GM19025 (cell line): ENCODE results near the gene CLK4.
A peak's percentile ranks its signal among the peaks of the same experiment; 100 is the strongest.

ENCODE experiments used
- ATAC-seq: cut with Tn5 transposase; IDR thresholded peaks from one replicate; pipeline ENCODE4 v1.9.1; 2021; ENCODE audit warnings: mild to moderate bottlenecking, low read depth, moderate library complexity; ENCODE audit not compliant: unreplicated experiment

Gene CLK4

GRCh38 chr5:178626484-178627258 is at the start of gene CLK4:
Gene CLK4 (minus strand): TSS chr5:178627050. CDS start chr5:178623416, 3,634 bp downstream.
- peak; percentile 76 for ATAC-seq

GRCh38 chr5:178675922-178676321 is 49.1 kb upstream of the CLK4 start:
- ATAC-seq, result no peak

DNA sequence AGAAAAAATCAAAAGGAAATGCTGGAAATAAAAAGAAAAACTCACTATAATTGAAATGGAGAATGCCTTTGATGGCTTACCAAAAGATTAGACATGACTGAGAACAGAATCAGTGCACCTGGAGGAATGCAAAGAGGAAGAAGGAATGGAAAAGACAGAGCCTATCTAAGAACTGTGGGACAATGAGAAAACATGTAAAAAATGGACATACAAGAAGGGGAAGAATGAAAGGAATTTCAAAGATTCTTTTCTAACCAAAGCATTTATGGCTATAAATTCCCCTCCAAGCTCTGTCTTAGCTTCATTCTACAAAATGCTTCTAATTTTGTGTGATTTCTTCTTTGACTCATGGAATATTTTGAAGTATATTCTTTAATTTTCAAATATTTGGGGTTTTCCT is 47.5 kb upstream of the CLK4 start:
- ATAC-seq, result no peak

DNA sequence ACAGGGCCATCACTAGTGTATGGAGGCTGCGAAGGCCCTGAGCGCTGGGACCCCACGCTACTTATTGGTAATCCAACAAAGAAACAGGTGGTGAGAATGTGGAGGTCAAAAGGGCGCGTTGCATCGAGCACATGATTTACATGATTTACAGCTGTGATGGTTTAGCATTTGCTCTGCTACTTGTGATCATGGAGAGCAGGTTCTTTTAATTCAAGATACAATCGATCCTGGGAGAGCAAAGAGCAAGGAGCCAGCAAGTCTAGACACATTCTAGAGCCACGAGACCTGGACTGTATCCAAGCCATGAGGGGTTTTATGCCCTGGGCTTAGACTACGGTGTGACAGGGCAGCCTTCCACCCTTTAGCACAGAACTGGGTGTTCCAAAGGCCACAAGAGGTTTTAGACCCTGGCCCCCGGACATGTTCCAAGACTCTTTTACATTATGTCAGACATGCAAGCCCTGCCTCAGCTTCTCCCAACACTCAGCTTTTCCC is 47.0 kb upstream of the CLK4 start:
- no peak for ATAC-seq

DNA sequence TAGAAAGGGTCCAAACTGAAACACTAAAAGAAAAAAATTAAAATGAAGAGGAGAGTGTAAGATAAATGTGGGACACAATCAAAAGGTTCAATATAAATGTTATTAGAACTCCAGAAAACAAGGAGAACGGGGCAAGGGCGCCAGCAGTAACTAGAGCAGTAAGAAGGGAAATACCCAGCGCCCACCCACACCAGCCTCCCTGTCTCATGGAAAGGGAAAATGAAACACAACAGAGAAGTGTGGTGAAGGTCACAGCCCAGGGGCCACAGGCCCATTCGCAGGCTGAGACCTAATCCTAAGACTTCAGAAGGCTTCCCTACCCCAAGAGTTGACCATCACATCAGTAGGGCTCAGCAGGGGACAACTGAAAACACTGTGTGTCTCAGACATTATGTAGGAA is 45.8 kb upstream of the CLK4 start:
- no peak for ATAC-seq

DNA sequence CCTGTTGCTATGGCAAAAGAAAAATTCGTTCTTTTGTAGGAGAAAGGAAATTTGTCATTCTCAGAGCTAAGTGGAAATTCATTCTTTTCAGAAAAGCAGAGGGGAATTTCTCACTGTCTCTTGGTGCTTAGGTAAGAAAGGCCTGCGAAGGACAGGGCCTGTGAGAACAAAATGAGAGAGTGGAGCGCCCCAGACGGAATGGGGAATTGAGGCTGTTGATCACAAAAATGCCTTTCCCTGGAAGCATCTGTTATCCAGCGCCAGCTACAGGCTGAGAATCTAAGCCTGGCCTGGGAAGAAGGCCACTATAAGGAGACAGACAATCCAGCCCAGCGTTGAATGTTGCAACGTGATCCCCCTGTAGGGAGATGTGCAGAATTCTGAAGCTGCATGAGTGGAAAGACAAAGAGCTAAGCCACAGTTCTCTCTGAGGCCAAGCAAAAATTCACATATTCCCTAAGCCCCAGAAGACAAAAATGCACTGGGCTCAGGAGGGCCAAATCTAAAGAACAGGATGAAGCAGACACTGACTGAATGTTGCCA is 44.8 kb upstream of the CLK4 start:
- ATAC-seq, result no peak

DNA sequence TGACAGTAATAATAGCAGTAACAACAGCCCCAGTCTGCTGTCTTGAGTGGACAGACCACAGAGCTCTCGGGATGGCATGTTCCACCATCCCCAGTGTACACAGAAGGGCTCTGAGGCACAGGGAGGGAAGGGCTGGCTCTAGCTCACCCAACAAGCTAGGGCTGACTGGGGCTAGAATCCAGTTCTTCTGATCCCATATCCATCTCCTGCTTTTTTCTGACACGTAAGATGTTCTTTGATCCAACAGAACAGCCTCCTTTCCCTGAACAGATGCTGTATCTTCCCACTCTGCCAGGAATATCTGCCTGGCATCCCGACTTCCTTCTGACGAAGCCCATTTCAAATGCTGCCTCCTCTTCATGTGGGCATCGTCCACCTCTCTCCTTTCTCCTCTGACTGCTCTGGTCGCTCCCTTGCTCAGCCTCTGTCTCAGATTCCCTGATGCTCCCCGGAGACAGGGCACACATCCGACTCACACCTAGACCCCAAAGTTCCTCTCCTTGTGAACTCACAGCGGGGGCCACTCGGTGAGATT is 43.6 kb upstream of the CLK4 start:
- no peak for ATAC-seq

DNA sequence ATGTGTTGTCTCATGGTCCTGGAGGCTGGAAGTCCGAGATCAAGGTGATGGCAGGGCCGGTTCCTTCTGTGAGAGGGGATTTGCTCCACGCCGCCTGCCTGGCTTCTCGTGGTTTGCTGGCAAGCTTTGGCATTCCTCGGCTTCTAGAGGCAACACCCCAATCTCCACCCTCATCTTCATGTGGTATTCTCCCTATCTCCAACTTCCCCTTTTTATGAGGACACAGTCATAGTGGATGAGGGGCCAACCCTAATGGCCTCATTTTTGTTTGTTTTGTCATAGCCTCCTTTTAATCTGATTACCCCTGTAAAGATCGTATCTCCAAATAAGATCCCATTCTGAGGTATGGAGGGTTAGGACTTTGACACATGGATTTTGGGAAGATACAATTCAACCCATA is 41.7 kb upstream of the CLK4 start:
- no peak for ATAC-seq

- ATAC-seq, result no peak
Observed at GRCh38 chr5:178667688-178668087, 40.8 kb upstream of the CLK4 start.

DNA sequence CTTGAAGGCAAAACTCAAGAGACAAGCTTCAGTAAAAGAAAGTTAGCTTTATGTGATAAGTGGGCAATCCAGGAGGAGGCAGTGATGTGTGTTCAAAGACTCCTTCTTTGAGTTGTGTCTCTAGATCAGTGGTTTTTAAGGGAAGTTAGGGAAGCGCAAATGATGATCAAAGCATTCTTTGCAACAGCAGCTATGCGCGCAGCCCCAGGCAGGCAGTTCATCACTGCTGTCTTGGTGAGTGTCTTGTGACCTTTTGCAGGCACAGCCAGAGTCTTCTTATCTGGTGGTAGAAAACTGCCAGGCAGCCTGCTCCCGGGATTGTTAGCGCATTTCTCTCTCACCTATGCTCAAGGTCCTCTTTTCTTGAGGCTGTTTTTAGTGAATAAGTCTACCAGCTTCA is 40.3 kb upstream of the CLK4 start:
- ATAC-seq, result no peak

DNA sequence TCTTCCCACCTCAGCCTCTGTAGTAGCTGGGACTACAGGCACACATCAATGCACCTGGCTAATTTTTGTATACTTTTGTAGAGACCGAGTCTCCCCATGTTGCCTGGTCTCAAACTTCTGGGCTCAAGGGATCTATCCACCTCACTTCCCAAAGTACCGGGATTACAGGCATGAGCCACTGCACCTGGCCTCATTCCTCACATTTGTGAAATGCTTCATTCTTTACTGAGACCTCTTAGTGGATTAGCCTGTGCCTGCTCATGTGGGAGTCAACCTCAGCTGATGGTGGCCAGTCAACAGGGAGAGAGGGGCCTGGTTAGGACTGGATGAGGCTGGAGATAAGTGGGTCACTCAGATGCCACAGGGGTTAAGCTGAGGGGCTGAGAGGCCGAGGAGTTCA is 37.3 kb upstream of the CLK4 start:
- ATAC-seq, result no peak

DNA sequence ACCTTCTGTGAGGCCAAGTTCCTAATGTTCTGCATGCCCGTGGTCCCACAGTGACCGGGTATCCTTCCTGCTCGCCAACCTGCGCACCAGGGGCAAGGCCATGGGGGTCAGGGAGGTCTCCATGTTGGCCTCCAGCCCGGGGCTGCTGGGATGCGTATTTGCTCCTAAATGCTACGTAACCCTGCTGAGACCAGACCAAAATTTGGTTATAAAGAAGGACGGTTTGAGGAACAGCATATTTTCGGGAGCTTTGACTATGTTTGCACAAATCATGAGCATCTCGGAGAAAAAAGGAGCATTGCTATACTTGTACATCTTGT is 35.7 kb upstream of the CLK4 start:
- ATAC-seq, result no peak

- ATAC-seq, result no peak
Observed at GRCh38 chr5:178661836-178662540, 35.1 kb upstream of the CLK4 start.

GRCh38 chr5:178651046-178651810 is 24.4 kb upstream of the CLK4 start:
- ATAC-seq, result no peak

GRCh38 chr5:178650214-178650613 is 23.4 kb upstream of the CLK4 start:
- no peak for ATAC-seq

DNA sequence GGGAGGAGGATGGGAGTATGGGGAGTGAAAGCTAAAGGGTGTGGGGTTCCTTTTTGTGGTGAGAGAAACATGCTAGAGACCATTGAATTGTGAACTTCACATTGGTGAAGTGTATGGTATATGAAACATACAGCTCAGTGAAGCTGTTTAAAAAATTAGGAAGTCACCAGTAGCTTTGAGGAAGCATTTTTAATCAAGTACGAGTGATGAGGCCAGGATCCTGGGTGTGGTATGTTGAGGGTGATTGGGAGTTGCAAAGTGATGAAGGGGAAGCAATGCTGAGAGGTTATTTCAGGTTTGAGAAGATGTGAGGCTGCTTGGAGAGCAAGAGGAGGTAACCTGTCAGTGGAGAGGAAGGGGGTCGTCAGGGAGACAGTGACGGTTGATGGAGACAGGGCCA is 22.7 kb upstream of the CLK4 start:
- ATAC-seq, result no peak

GRCh38 chr5:178644826-178645545 is 18.1 kb upstream of the CLK4 start:
- ATAC-seq, result no peak

GRCh38 chr5:178642351-178642909 is 15.6 kb upstream of the CLK4 start:
- ATAC-seq, result no peak

DNA sequence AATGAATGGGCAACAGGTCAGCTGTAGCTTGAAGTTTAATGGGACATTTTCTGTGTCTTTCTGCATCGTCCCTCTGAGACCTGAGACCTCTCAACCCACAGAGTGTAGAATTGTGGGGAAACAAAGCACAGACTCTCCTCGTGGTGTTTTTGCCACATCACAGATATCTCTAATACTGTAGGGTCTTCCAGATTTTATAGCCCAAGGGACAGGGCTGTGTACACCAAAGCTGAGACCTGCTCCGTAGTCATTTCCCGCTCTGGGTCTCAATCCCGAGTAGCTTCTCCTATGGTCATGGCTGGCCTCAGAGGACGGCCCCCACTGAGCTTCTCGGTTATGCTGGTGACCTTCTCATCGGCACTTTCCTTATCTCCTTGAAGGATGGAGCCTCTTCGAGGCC is 14.9 kb upstream of the CLK4 start:
- no peak for ATAC-seq
